Neural cell (in vitro differentiated cells): ENCODE data around the gene AHNAK.

Experiments used
- CTCF ChIP-seq: fragments of 450-650 bp; IDR thresholded peaks from 2 replicates; pipeline ENCODE4 v1.5.1; 2014; ENCODE audit warnings: antibody characterized with exemption, mild to moderate bottlenecking, moderate library complexity; ENCODE audit not compliant: poor library complexity, severe bottlenecking
- POLR2AphosphoS5 ChIP-seq: IDR thresholded peaks from 2 replicates; pipeline ENCODE4 v1.6.1; 2012
- RAD21 ChIP-seq: fragments of 450-650 bp; conservative IDR thresholded peaks from 2 replicates; pipeline ENCODE4 v1.6.1; 2014; ENCODE audit warnings: antibody characterized with exemption, mild to moderate bottlenecking, moderate library complexity
- TAF1 ChIP-seq: IDR thresholded peaks from 2 replicates; pipeline ENCODE4 v1.6.1; 2012; ENCODE audit warnings: low read depth

- no peak for TF ChIP-seq RAD21
- TF ChIP-seq CTCF = no peak
- TF ChIP-seq POLR2AphosphoS5 = no peak
- TF ChIP-seq TAF1 = no peak
Measured at GRCh38 chr11:62468577-62468976, 78.0 kb downstream of the AHNAK start.
